ENCODE measurements around the gene ZNF723.
"Not testable (repeated sequence)": the region's sequence is repeated elsewhere in the genome, so short reads cannot be mapped to it uniquely, and the experiment has no call there.

ZNF723 gene

GRCh38 chr19:22832031-22832762 lies at the start of gene ZNF723:
Gene ZNF723, plus strand, starts transcription at chr19:22832291. Its CDS starts 89 bp downstream, at chr19:22832380.
- DNase-seq = no peak

GRCh38 chr19:22783651-22784410 lies 48.3 kb upstream of the ZNF723 start, which contains the start of gene ZNF99:
Gene ZNF99, minus strand, starts transcription at chr19:22784151. Its CDS starts 135 bp downstream, at chr19:22784016.
- no peak for DNase-seq

GRCh38 chr19:22792863-22793262 lies 39.2 kb upstream of the ZNF723 start:
- DNase-seq = not testable (repeated sequence)

GRCh38 chr19:22797040-22797439 lies 35.1 kb upstream of the ZNF723 start:
- no peak for DNase-seq

- no peak for DNase-seq
Observed at GRCh38 chr19:22806418-22806817, 25.7 kb upstream of the ZNF723 start.

- no peak for DNase-seq
Observed at GRCh38 chr19:22807061-22807835, 24.8 kb upstream of the ZNF723 start.

GRCh38 chr19:22814124-22814523 lies 18.0 kb upstream of the ZNF723 start:
- no peak for DNase-seq

- DNase-seq = no peak
Observed at GRCh38 chr19:22831211-22831610, 880 bp upstream of the ZNF723 start.

- DNase-seq = not testable (repeated sequence)
Observed at GRCh38 chr19:22857713-22858320, 25.7 kb downstream of the ZNF723 start.

GRCh38 chr19:22882797-22883196 lies 50.7 kb downstream of the ZNF723 start:
- DNase-seq = no peak

GRCh38 chr19:22893855-22894270 lies 61.8 kb downstream of the ZNF723 start:
- no peak for DNase-seq

- no peak for DNase-seq
Observed at GRCh38 chr19:22901431-22902130, 69.5 kb downstream of the ZNF723 start.

All from activated CD4-positive, alpha-beta T cell treated with anti-CD3 and anti-CD28 coated beads, Interleukin-2, amount 50 U/mL, for 1 hour (primary cell).